Stimulated activated memory B cell treated with anti-CD40 and anti-IgM and Interleukin-4, amounts not matched to agents 10 μg/mL and 1 μg/mL and 100 μg/mL, for 72 hours (primary cell): ENCODE results near the gene RASSF6.
A peak's percentile ranks its signal among the peaks of the same experiment; 100 is the strongest.
"Not testable (repeated sequence)": the region's sequence is repeated elsewhere in the genome, so short reads cannot be mapped to it uniquely, and the experiment has no call there.

Experiments
- ATAC-seq: fragments of 150-1000 bp; cut with Tn5 transposase; 2 replicates; pipeline ENCODE4 v1.10.0; 2021
- H3K27ac Mint-ChIP-seq: one replicate; pipeline ENCODE4 v1.8.0; 2022; ENCODE audit warnings: mild to moderate bottlenecking, mixed read lengths
- H3K27me3 Mint-ChIP-seq: one replicate; pipeline ENCODE4 v1.8.0; 2022; ENCODE audit warnings: mixed read lengths
- H3K36me3 Mint-ChIP-seq: one replicate; pipeline ENCODE4 v1.8.0; 2022; ENCODE audit warnings: mixed read lengths
- H3K4me1 Mint-ChIP-seq: one replicate; pipeline ENCODE4 v1.8.0; 2022; ENCODE audit warnings: mixed read lengths
- H3K4me3 Mint-ChIP-seq: one replicate; pipeline ENCODE4 v1.8.0; 2022; ENCODE audit warnings: mild to moderate bottlenecking, moderate library complexity, mixed read lengths
- H3K9me3 Mint-ChIP-seq: one replicate; pipeline ENCODE4 v1.8.0; 2022; ENCODE audit warnings: mixed read lengths

RASSF6 gene

GRCh38 chr4:73599182-73599581 lies 21.1 kb downstream of the RASSF6 start:
- no peak for ATAC-seq
- H3K36me3 Mint-ChIP-seq: no peaks in the 10 kb centered on the region
- no peak overlapping the region for H3K4me3 Mint-ChIP-seq
- no peaks in the 10 kb centered on the region for H3K9me3 Mint-ChIP-seq
- peaks cover 29% of the 10 kb centered on the region for H3K4me1 Mint-ChIP-seq
- peak overlapping the region; percentile 70 for H3K27ac Mint-ChIP-seq
- H3K27me3 Mint-ChIP-seq: no peaks in the 10 kb centered on the region

- H3K4me1 Mint-ChIP-seq: peaks cover 24% of the 10 kb centered on the region
Measured at GRCh38 chr4:73597594-73597993, 22.6 kb downstream of the RASSF6 start.

GRCh38 chr4:73597183-73597582 lies 23.1 kb downstream of the RASSF6 start:
- peaks cover 24% of the 10 kb centered on the region for H3K4me1 Mint-ChIP-seq
- not testable (repeated sequence) for ATAC-seq, H3K27ac Mint-ChIP-seq, H3K4me3 Mint-ChIP-seq, H3K36me3 Mint-ChIP-seq, H3K9me3 Mint-ChIP-seq, H3K27me3 Mint-ChIP-seq

More at GRCh38 chr4:73597594-73597993, 22.6 kb downstream of the RASSF6 start:
- Mint-ChIP-seq H3K9me3 (no peaks in the 10 kb centered on the region), H3K4me3 (no peak overlapping the region), H3K27me3 (no peaks in the 10 kb centered on the region), H3K36me3 (no peaks in the 10 kb centered on the region), H3K27ac (no peak overlapping the region)
- no peak for ATAC-seq

GRCh38 chr4:73596001-73596400 lies 24.2 kb downstream of the RASSF6 start:
- H3K27ac Mint-ChIP-seq: no peak overlapping the region
- no peak for ATAC-seq
- no peaks in the 10 kb centered on the region for H3K9me3 Mint-ChIP-seq
- peaks cover 4% of the 10 kb centered on the region for H3K36me3 Mint-ChIP-seq
- no peak overlapping the region for H3K4me3 Mint-ChIP-seq
- H3K4me1 Mint-ChIP-seq: peaks cover 24% of the 10 kb centered on the region
- H3K27me3 Mint-ChIP-seq: no peaks in the 10 kb centered on the region

- no peaks in the 10 kb centered on the region for H3K27me3 Mint-ChIP-seq
- peaks cover 4% of the 10 kb centered on the region for H3K36me3 Mint-ChIP-seq
- ATAC-seq: no peak
- H3K4me1 Mint-ChIP-seq: peaks cover 28% of the 10 kb centered on the region
- H3K9me3 Mint-ChIP-seq: no peaks in the 10 kb centered on the region
- no peak overlapping the region for H3K27ac Mint-ChIP-seq
- H3K4me3 Mint-ChIP-seq: no peak overlapping the region
Measured at GRCh38 chr4:73593631-73594241, 26.5 kb downstream of the RASSF6 start.

- no peak overlapping the region for H3K4me3 Mint-ChIP-seq
Measured at GRCh38 chr4:73589887-73590801, 30.1 kb downstream of the RASSF6 start.

GRCh38 chr4:73589261-73589847 lies 30.9 kb downstream of the RASSF6 start:
- H3K27ac Mint-ChIP-seq: peak overlapping the region; percentile 67
- peaks cover 20% of the 10 kb centered on the region for H3K4me1 Mint-ChIP-seq
- H3K36me3 Mint-ChIP-seq: peaks cover 4% of the 10 kb centered on the region
- no peaks in the 10 kb centered on the region for H3K27me3 Mint-ChIP-seq
- H3K4me3 Mint-ChIP-seq: peak overlapping the region; percentile 37
- ATAC-seq: peak; percentile 11
- H3K9me3 Mint-ChIP-seq: no peaks in the 10 kb centered on the region

More at GRCh38 chr4:73589887-73590801, 30.1 kb downstream of the RASSF6 start:
- H3K9me3 Mint-ChIP-seq: no peaks in the 10 kb centered on the region
- peaks cover 4% of the 10 kb centered on the region for H3K36me3 Mint-ChIP-seq
- peak overlapping the region; percentile 67 for H3K27ac Mint-ChIP-seq
- H3K27me3 Mint-ChIP-seq: no peaks in the 10 kb centered on the region
- peak; percentile 94 for ATAC-seq
- peaks cover 20% of the 10 kb centered on the region for H3K4me1 Mint-ChIP-seq

- peaks cover 4% of the 10 kb centered on the region for H3K36me3 Mint-ChIP-seq
Measured at GRCh38 chr4:73588613-73589012, 31.6 kb downstream of the RASSF6 start.

GRCh38 chr4:73586666-73587065 lies 33.6 kb downstream of the RASSF6 start:
- Mint-ChIP-seq H3K27me3 (no peaks in the 10 kb centered on the region), H3K27ac (no peak overlapping the region), H3K4me1 (peaks cover 20% of the 10 kb centered on the region), H3K36me3 (peaks cover 1% of the 10 kb centered on the region), H3K9me3 (no peaks in the 10 kb centered on the region), H3K4me3 (no peak overlapping the region)
- ATAC-seq: no peak

More at GRCh38 chr4:73588613-73589012, 31.6 kb downstream of the RASSF6 start:
- H3K9me3 Mint-ChIP-seq: no peaks in the 10 kb centered on the region
- H3K27ac Mint-ChIP-seq: no peak overlapping the region
- H3K27me3 Mint-ChIP-seq: no peaks in the 10 kb centered on the region
- no peak overlapping the region for H3K4me3 Mint-ChIP-seq
- H3K4me1 Mint-ChIP-seq: peaks cover 20% of the 10 kb centered on the region
- ATAC-seq: no peak

GRCh38 chr4:73586040-73586439 lies 34.2 kb downstream of the RASSF6 start:
- no peak overlapping the region for H3K27ac Mint-ChIP-seq

GRCh38 chr4:73585345-73585744 lies 34.9 kb downstream of the RASSF6 start:
- Mint-ChIP-seq H3K27ac (no peak overlapping the region), H3K4me1 (peaks cover 16% of the 10 kb centered on the region), H3K36me3 (no peaks in the 10 kb centered on the region), H3K9me3 (peaks cover 2% of the 10 kb centered on the region), H3K4me3 (no peak overlapping the region), H3K27me3 (no peaks in the 10 kb centered on the region)
- ATAC-seq: no peak

More at GRCh38 chr4:73586040-73586439, 34.2 kb downstream of the RASSF6 start:
- Mint-ChIP-seq H3K36me3 (no peaks in the 10 kb centered on the region), H3K4me3 (no peak overlapping the region), H3K9me3 (peaks cover 2% of the 10 kb centered on the region), H3K4me1 (peaks cover 20% of the 10 kb centered on the region), H3K27me3 (no peaks in the 10 kb centered on the region)
- ATAC-seq: no peak

GRCh38 chr4:73583666-73584065 lies 36.6 kb downstream of the RASSF6 start:
- Mint-ChIP-seq H3K9me3 (peaks cover 5% of the 10 kb centered on the region), H3K27me3 (no peaks in the 10 kb centered on the region), H3K36me3 (no peaks in the 10 kb centered on the region), H3K27ac (no peak overlapping the region), H3K4me3 (no peak overlapping the region), H3K4me1 (no peaks in the 10 kb centered on the region)
- ATAC-seq: no peak

- H3K27ac Mint-ChIP-seq: no peak overlapping the region
- peaks cover 5% of the 10 kb centered on the region for H3K9me3 Mint-ChIP-seq
- no peaks in the 10 kb centered on the region for H3K36me3 Mint-ChIP-seq
- no peak overlapping the region for H3K4me3 Mint-ChIP-seq
- peaks cover 6% of the 10 kb centered on the region for H3K4me1 Mint-ChIP-seq
- ATAC-seq: no peak
- H3K27me3 Mint-ChIP-seq: no peaks in the 10 kb centered on the region
Measured at GRCh38 chr4:73577371-73577770, 42.9 kb downstream of the RASSF6 start.

GRCh38 chr4:73576381-73576780 lies 43.9 kb downstream of the RASSF6 start:
- Mint-ChIP-seq H3K4me1 (peaks cover 6% of the 10 kb centered on the region), H3K4me3 (no peak overlapping the region), H3K27me3 (no peaks in the 10 kb centered on the region), H3K36me3 (no peaks in the 10 kb centered on the region), H3K27ac (no peak overlapping the region), H3K9me3 (peaks cover 5% of the 10 kb centered on the region)
- ATAC-seq: no peak

- no peaks in the 10 kb centered on the region for H3K27me3 Mint-ChIP-seq
- peaks cover 6% of the 10 kb centered on the region for H3K4me1 Mint-ChIP-seq
- ATAC-seq: no peak
- H3K27ac Mint-ChIP-seq: no peak overlapping the region
- H3K36me3 Mint-ChIP-seq: no peaks in the 10 kb centered on the region
- H3K4me3 Mint-ChIP-seq: no peak overlapping the region
- H3K9me3 Mint-ChIP-seq: peaks cover 3% of the 10 kb centered on the region
Measured at GRCh38 chr4:73575660-73576059, 44.6 kb downstream of the RASSF6 start.
